GM10266 (cell line): ENCODE results near the gene CYP2J2.

Experiments used
- DNase-seq: peaks from one replicate; pipeline ENCODE4 v3.0.0; 2012; ENCODE audit errors: extremely low spot score
- CTCF ChIP-seq: IDR thresholded peaks from 2 replicates; pipeline ENCODE4 v1.5.1; 2012; ENCODE audit warnings: mild to moderate bottlenecking, low read depth; ENCODE audit not compliant: control insufficient read depth, insufficient read depth; ENCODE audit errors: missing control alignments

CYP2J2 gene

GRCh38 chr1:59879996-59880505 is 46.5 kb downstream of the CYP2J2 start:
- no peak for DNase-seq
- no peak for TF ChIP-seq CTCF

- peak; percentile 22 for DNase-seq
- peak; percentile 58 for TF ChIP-seq CTCF
These were observed 47.0 kb downstream of the CYP2J2 start for GRCh38 chr1:59879574-59879973.

GRCh38 chr1:59878370-59878769 is 48.2 kb downstream of the CYP2J2 start:
- no peak for TF ChIP-seq CTCF

GRCh38 chr1:59877108-59877682 is 49.4 kb downstream of the CYP2J2 start:
- no peak for TF ChIP-seq CTCF
- no peak for DNase-seq

More at GRCh38 chr1:59878370-59878769, 48.2 kb downstream of the CYP2J2 start:
- DNase-seq: no peak

GRCh38 chr1:59871746-59872145 is 54.8 kb downstream of the CYP2J2 start:
- no peak for TF ChIP-seq CTCF
- no peak for DNase-seq

- no peak for TF ChIP-seq CTCF
- DNase-seq: no peak
These were observed 60.1 kb downstream of the CYP2J2 start for GRCh38 chr1:59866462-59866861.

GRCh38 chr1:59857679-59858354 is 68.8 kb downstream of the CYP2J2 start:
- no peak for DNase-seq
- no peak for TF ChIP-seq CTCF
